ENCODE measurements around the gene NPNT.

NPNT gene

DNA sequence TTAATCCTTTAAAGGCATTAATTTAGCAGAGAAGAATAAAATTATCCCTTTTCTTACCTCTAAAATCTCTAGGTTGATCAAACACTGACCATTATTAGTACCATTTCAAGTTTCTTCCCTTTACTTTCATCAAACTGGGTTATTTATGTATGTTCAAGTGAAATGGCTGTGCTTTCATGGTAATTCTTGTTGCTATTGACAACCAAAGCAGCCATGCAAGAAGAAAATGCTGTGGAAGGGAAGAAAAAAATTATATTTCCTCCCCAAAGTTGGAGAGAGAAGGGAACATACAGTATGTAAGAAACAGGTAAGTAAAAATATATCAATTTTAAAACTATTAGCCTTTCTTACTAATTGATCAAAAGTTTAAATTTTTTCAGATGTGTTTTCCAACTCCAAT, 16.2 kb downstream of the NPNT start:
- DNase-seq, result no peak
- intact Hi-C loops (cut with DNase I), result no loop called here

- intact Hi-C loops (cut with DNase I), result no loop called here
- DNase-seq, result no peak
These were observed 17.4 kb downstream of the NPNT start for GRCh38 chr4:105912633-105913032.

DNA sequence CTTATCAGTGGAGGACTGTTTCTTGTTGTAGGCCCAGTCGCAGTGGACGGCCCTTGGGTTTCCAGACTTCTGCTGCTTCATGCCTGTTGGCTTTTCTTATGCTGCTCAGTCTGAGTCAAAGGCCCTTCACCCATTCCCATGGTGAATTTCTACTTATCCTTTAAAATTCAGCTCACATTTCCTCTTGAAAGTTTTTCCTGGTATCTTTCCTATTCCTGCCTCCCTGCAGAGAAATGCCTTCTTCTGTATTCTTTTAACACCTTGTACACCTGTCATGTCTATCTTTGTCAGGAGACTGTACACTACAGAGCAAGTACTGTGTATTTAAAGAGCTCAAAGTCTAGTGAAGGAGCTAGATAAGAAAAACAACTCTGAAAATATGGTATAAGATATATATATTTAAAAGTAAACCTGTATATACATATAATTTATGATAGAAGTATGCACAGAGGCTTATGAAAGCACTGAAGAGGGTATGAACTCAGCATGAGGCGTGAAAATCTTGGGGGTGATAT, 22.0 kb downstream of the NPNT start:
- no peak for DNase-seq
- intact Hi-C loops (cut with DNase I), result no loop called here

DNA sequence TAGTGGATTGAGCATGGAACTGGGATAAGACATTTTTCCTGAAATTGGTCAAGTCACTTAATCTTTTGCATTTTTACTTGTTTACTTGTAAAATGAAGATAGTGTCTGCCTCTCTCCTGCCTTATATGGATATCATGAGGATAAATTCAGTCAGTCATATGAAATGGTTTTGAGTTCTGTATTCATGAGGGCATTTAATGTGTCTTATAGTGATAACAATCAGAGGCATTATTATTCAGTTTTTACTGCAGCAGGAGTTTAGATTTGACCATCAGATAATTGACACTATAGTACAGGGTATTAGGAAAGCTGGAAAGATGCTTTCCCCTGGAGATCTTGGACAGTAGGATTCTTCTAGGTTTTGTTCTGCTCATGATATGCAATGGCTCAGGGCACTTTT, 26.0 kb downstream of the NPNT start:
- no peak for DNase-seq
- intact Hi-C loops (cut with DNase I), result no loop called here

DNA sequence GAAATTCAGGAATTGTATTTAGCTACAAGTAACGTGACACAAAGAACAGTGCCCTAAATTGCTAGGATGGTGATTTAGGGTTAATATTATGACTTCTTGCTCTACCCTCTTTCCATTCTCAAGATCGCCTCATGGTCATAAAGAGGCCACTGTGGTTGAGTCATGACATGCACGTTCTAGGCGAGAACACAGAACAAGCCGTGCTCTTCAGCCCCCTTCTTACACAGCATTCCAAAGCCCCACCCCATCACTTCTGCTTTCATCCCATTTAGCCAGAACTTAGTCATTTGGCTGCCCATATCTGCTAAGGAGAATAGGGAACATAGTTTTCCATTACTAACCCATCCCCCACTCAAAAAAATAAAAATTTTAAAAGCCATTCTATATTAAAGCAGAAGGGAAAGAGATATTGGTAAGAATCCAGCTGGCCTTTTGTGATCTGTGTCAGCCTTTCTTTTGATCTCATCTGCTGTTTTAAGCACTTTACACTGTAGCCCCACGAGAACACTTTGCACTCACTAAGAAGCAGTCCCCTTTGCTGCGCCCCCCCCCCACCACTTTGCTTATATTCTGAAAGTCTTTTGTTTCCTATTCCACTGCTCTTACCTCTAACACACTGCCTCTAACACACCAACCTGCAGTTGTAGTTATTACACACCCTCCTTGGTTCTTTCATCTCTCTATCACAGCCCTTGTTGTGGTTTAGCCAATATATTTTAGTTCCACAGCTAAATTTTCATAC, 28.4 kb downstream of the NPNT start:
- intact Hi-C loops (cut with DNase I), result no loop called here
- DNase-seq, result no peak

DNA sequence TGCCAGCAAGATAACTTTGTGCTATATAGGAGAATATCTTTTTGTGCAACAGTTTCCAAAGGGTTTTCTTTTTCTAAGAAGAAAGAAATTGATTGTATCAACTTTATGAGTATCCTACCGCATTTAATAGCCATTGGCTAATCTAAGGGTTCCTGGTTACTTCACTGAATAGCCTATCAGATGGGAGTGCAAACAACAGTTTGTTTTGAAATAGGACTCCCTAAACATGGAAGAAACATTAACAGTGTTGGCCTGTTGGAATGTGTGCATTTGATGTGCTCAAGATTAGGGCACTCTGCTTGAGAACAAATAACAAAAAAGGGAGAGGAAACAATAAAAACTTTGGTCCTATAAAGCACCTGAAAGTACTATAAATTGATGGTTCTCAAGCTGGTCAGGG, 29.1 kb downstream of the NPNT start:
- intact Hi-C loops (cut with DNase I), result no loop called here
- DNase-seq, result no peak

DNA sequence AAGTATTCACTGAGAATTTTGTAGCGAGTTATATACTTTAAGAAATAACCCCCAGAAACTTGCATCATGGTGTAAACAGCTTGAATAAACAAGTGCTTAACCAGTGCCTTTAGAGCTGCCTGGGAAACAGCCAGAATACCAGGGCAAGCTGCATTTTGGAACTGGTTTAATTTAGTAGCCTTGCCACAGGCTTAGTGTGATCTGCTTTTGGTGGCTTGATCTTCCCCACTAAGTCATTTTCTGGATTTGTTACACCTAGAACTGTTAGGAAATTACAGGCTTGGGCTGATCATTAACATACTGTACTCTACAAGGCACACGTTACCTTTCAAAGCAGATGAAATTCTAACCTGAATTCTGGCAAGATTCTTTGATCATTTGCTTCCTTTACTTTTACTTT, 35.4 kb downstream of the NPNT start:
- intact Hi-C loops (cut with DNase I), result no loop called here
- no peak for DNase-seq

GRCh38 chr4:105933083-105933482, 37.8 kb downstream of the NPNT start:
- DNase-seq, result no peak
- intact Hi-C loops (cut with DNase I), result no loop called here

DNA sequence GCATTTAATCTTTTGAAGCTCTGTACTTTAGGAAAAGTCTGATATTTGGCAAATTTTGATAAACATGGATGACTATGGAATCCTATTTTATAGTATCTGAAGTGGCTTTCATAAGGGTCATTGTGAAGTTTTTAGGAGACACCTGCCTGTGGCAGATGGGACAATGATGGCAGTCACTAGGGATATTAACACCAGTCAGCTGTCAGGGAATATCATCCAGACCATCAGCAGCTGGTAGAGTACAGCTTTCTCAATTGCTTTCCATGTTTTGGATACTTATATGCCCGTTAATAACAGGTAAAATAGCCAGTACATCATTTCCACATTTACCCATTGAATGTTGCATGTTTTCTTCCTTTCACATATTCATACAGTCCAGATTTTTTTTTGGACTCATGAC, 39.1 kb downstream of the NPNT start:
- intact Hi-C loops (cut with DNase I), result no loop called here
- DNase-seq, result no peak

DNA sequence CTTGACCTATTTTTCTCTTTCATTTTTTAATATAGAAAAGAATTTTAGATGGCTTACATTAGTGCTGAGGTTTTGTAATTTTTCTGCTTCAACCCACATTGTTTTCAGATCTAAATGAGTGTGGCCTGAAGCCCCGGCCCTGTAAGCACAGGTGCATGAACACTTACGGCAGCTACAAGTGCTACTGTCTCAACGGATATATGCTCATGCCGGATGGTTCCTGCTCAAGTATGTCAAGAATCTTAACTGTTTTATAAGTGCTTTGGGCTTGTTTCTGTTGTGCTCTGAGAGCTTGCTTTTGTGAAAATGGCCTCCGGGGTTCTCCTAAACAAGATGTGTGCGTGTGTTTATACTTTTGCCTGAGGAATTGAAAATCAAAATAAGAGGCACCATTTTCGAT, 41.6 kb downstream of the NPNT start:
- intact Hi-C loops (cut with DNase I), result no loop called here
- DNase-seq, result no peak

DNA sequence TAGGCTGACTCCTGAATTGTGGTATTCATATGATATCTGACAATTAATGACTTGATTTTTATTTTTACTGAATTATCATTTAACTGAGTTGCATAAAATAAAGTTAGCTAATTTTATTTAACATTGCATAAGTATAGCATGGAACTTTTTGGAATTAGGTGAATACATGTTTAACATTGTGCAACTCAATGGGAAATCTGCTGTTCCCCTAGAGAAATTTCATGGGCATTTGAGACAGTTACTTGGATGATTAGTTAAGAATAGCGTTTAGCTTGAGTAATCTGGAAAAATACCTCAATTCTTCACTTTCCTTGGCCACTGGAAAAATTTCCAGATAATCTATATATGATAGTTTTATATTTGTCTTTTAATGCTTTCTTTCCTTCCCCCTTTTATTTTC, 42.5 kb downstream of the NPNT start:
- DNase-seq, result no peak

DNA sequence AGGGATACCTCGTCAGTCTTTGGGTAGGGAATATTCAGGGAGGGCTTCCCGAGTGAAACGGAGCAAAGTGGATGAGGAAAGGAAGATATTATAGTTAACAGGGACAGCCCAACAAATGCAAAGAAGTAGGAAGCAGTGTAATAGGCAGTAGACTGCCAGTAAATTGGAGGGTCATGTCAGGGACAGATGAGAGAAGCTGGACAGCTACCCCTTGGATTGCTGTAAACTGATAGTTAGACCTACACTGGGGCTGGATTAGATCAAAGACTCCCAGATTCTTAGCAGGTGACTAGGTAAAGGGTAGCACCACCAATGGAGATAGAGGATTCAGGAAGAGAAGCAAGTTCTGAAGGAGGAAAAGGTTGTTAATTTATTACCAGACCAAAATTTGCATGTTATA, 48.0 kb downstream of the NPNT start:
- intact Hi-C loops (cut with DNase I), result no loop called here
- DNase-seq, result no peak

More for the DNA sequence above, 42.5 kb downstream of the NPNT start:
- intact Hi-C loops (cut with DNase I), result no loop called here

GRCh38 chr4:105944540-105944939, 49.3 kb downstream of the NPNT start:
- DNase-seq, result no peak
- intact Hi-C loops (cut with DNase I), result no loop called here

GRCh38 chr4:105946771-105947170, 51.5 kb downstream of the NPNT start:
- no peak for DNase-seq
- intact Hi-C loops (cut with DNase I), result no loop called here

DNA sequence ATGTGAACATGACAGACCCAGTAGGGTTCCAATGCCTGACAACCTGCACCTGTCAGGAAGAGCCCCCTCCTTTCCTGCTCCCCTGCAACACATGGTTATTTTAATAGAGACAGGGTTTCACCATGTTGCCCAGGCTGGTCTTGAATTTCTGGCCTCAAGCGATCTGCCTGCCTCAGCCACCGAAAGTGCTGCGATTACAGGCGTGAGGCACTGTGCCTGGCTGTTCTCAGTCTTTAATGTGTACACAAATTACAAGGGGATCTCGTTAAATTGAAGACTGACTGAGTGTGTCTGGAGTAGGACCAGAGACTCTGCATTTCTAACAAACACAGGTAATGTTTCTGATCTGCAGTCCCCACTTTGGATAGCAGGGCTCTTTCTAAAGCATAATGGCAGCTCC, 55.4 kb downstream of the NPNT start:
- intact Hi-C loops (cut with DNase I), result no loop called here
- DNase-seq, result no peak

DNA sequence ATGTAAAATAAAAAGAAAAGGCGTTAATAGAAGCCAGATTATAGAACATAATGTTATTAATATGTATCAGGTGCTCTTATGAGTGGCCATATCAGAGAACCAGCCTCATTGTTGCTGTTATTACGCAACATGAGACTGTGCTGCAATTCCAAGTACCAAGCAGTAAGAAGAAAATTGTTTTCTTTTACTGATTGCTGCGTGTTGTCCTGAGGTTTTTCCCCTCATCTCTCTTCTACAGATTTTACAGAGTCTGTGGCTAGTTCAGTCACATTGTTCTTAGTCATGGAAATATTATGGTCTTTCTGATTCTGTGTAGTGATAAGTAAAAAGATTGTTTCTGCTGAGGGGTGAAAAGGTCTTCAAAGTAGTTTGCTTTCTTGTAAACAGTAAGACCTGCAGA, 55.9 kb downstream of the NPNT start:
- intact Hi-C loops (cut with DNase I), result no loop called here
- no peak for DNase-seq

DNA sequence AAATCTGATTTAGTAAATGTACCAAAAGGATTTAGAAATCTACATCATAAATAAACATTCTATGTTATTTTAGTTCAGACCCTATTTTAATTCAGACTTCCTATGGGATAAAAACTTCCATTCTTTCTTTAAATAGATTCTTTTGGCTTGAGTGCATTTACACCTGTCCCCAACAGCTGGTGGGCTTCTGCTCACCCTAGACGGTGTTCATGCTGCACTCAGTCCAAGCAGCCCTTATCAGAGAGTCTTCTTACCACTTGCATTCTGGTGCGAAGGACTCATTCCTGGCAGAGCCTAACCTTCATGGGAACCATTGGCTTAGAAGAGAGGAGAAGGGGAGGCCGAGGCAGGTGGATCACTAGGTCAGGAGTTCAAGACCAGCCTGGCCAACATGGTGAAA, 57.3 kb downstream of the NPNT start:
- DNase-seq, result no peak
- intact Hi-C loops (cut with DNase I), result no loop called here

DNA sequence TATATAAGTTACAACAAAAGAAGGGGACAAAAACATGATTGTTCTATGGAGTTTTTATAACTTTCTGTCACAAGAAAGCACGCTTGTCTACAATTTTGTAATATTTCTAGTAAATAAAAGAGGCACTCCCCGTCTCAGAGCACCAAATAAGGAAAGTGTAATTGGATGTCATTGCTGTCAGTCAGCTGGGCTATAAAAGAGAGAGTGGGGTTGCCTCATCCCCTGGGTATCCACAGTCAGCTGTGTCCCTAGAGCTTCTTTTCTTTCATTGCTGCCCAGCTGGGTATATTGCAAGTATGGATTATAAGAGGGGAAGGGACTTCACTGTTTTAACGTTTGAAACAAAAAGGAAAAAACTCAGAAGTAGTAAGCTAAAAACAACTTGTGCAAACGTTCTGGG, 61.3 kb downstream of the NPNT start:
- DNase-seq, result no peak

GRCh38 chr4:105957680-105958079, 62.4 kb downstream of the NPNT start:
- no peak for DNase-seq
- intact Hi-C loops (cut with DNase I), result no loop called here

More for the DNA sequence above, 61.3 kb downstream of the NPNT start:
- intact Hi-C loops (cut with DNase I), result no loop called here

DNA sequence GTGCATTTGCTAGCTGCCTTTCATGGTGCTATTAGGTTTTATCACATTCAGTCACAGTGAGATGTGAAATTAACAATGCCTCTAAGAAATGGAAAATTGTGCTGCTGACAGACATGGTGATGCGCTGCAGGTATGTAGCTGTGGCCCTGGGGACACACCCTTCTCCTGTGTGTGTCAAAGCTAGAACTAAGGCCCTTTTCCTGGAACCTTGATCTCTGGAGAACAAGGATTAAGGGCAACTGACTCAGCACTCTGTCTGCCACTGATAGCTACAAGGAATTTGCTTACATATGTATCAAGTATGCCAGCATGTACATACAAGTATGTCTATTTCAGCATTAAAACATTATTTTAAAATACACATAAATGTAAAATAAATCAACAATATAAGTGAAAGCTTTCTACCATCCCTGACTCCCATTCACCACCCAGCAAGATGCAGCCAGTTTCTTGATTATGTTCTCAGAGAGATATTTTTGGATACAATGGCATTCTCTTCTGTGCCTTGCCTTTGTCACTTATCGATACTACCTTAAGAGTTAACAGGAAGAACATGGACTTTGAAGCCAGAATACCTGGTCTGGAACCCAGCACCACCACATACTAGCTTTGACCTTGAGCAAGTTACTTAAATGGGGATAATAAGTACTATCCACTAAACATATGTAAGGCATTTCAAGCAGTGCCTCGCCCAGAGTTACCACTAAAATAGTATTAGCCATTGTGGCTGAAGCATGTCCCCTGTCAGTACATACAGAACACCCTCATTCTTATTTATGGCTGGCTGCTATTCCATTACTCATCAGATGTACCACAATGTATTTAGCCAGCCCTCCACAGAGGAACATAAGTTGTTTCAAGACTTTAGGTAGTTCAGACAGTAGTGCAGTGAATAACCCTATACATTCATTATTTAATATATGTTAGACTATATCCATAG, 68.5 kb downstream of the NPNT start:
- DNase-seq, result no peak

GRCh38 chr4:105965183-105965800, 70.0 kb downstream of the NPNT start:
- intact Hi-C loops (cut with DNase I), result no loop called here
- no peak for DNase-seq

More for the DNA sequence above, 68.5 kb downstream of the NPNT start:
- intact Hi-C loops (cut with DNase I), result no loop called here
